ENCODE measurements around the gene PAXX.

DNA sequence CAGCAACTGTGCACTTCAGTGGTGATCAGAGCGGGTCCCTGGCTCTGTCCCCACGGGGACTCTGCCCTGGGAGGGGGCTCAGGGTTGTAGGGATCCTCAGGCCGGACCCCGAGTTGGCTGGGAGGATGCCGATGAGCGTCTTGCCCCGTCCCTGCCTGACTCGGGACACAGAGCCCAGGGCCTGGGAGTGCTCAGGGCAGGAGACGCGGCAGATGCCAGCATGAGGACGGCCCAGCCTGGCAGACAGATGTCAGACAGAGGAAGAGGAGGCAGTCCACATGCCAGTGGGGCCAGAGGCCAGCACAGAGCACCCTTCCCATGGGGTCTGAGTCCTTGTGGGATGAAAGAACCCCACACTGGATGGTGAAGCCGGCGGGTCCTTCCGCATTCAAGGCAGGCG, 28.9 kb upstream of the PAXX start:
- TF ChIP-seq, protein P1, sequence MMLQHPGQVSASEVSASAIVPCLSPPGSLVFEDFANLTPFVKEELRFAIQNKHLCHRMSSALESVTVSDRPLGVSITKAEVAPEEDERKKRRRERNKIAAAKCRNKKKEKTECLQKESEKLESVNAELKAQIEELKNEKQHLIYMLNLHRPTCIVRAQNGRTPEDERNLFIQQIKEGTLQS (CRISPR knock-in tag; conservative IDR thresholded peaks at IDR 0.05), result no peak
- TF ChIP-seq, protein P2, sequence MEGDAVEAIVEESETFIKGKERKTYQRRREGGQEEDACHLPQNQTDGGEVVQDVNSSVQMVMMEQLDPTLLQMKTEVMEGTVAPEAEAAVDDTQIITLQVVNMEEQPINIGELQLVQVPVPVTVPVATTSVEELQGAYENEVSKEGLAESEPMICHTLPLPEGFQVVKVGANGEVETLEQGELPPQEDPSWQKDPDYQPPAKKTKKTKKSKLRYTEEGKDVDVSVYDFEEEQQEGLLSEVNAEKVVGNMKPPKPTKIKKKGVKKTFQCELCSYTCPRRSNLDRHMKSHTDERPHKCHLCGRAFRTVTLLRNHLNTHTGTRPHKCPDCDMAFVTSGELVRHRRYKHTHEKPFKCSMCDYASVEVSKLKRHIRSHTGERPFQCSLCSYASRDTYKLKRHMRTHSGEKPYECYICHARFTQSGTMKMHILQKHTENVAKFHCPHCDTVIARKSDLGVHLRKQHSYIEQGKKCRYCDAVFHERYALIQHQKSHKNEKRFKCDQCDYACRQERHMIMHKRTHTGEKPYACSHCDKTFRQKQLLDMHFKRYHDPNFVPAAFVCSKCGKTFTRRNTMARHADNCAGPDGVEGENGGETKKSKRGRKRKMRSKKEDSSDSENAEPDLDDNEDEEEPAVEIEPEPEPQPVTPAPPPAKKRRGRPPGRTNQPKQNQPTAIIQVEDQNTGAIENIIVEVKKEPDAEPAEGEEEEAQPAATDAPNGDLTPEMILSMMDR (IDR thresholded peaks at IDR 0.05), result no peak
- no peak for TF ChIP-seq ZNF138 (CRISPR knock-in tag; conservative IDR thresholded peaks at IDR 0.05)
- TF ChIP-seq, protein P3, sequence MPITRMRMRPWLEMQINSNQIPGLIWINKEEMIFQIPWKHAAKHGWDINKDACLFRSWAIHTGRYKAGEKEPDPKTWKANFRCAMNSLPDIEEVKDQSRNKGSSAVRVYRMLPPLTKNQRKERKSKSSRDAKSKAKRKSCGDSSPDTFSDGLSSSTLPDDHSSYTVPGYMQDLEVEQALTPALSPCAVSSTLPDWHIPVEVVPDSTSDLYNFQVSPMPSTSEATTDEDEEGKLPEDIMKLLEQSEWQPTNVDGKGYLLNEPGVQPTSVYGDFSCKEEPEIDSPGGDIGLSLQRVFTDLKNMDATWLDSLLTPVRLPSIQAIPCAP (CRISPR knock-in tag; IDR thresholded peaks at IDR 0.05), result no peak
- no peak for TF ChIP-seq SP1 (CRISPR knock-in tag; conservative IDR thresholded peaks at IDR 0.05)
- TF ChIP-seq, protein P4, sequence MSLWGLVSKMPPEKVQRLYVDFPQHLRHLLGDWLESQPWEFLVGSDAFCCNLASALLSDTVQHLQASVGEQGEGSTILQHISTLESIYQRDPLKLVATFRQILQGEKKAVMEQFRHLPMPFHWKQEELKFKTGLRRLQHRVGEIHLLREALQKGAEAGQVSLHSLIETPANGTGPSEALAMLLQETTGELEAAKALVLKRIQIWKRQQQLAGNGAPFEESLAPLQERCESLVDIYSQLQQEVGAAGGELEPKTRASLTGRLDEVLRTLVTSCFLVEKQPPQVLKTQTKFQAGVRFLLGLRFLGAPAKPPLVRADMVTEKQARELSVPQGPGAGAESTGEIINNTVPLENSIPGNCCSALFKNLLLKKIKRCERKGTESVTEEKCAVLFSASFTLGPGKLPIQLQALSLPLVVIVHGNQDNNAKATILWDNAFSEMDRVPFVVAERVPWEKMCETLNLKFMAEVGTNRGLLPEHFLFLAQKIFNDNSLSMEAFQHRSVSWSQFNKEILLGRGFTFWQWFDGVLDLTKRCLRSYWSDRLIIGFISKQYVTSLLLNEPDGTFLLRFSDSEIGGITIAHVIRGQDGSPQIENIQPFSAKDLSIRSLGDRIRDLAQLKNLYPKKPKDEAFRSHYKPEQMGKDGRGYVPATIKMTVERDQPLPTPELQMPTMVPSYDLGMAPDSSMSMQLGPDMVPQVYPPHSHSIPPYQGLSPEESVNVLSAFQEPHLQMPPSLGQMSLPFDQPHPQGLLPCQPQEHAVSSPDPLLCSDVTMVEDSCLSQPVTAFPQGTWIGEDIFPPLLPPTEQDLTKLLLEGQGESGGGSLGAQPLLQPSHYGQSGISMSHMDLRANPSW (CRISPR knock-in tag; conservative IDR thresholded peaks at IDR 0.05; ENCODE audit: low read depth), result no peak
- TF ChIP-seq, protein P5, sequence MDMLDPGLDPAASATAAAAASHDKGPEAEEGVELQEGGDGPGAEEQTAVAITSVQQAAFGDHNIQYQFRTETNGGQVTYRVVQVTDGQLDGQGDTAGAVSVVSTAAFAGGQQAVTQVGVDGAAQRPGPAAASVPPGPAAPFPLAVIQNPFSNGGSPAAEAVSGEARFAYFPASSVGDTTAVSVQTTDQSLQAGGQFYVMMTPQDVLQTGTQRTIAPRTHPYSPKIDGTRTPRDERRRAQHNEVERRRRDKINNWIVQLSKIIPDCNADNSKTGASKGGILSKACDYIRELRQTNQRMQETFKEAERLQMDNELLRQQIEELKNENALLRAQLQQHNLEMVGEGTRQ (CRISPR knock-in tag; IDR thresholded peaks at IDR 0.05), result no peak
- TF ChIP-seq ZNF416 (CRISPR knock-in tag; IDR thresholded peaks at IDR 0.05), result no peak
- no peak for TF ChIP-seq NR1H2 (CRISPR knock-in tag; IDR thresholded peaks at IDR 0.05)

All from WTC11 (cell line).